ENCODE data around the gene NME1.

DNA sequence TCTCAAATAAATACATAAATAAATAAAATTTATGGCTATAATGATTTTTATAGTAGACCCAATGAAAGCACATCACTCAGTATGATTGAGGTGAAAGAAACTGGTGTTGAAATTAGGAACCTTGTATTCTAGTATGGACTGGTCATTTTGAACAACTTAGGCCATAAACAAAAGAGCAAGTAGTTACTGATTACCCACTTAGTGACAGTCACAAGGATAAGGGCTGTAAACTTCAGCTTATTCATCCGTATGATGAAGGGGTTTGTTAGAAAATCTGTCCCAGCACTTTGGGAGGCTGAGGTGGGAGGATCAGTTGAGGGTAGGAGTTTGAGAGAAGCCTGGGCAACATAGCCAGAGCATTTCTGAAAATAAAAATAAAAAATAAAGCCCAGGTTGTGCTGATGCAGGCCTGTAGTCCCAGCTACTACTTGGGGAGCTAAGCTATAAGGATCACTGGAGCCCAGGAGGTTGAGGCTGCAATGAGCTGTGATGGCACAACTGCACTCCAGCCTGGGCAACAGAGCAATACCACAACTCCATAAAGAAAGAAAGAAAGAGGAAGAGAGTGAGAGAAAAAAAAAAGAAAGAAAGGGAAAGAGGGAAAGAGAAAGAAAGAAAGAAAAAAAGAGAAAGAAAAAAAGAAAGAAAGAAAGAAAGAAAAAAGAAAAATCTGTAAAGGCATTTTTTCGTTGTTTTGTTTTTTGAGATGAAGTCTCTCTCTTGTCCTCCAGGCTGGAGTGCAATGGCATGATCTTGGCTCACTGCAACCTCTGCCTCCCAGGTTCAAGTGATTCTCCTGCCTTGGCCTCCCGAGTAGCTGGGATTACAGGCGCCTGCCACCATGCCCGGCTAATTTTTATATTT lies 28.5 kb upstream of the NME1 start:
- TF ChIP-seq CTCF (IDR thresholded peaks at IDR 0.05; ENCODE audit: low read depth, low read length), result no peak
- TF ChIP-seq EZH2phosphoT487 (IDR thresholded peaks at IDR 0.05; ENCODE audit: low read depth), result no peak
